Measurements from ENCODE around the gene SCGB1C2. TPM values are rescaled to one million over a fixed set of nuclear protein-coding genes. Genes with fewer than 3 reads are reported as not detected.

SCGB1C2 gene
- total and polyA plus RNA-seq, 2 donors (not counting 3 experiments of a cell fraction or from before 2014, with no cell fraction given) = not detected

- Histone ChIP-seq H3K9me1 (replicated peaks; ENCODE audit: control insufficient read depth, extremely low read depth, insufficient read depth, low read length) (no peaks in the 10 kb centered on the region), H3K4me2 (ENCODE audit: insufficient read depth, low read length) (no peak overlapping the region), H3K4me3 (replicated peaks in 1 of 3; ENCODE audit: insufficient read depth in 1 of 3, low read depth in 1 of 3, low read length in 3 of 3) (no peak overlapping the region), H3K9me3 (replicated peaks; ENCODE audit: control insufficient read depth, insufficient read depth, low read length) (no peaks in the 10 kb centered on the region), H2AFZ (ENCODE audit: low read depth, low read length) (no peak overlapping the region), H4K20me1 (replicated peaks; ENCODE audit: control insufficient read depth, extremely low read depth, insufficient read depth, low read length) (no peaks in the 10 kb centered on the region), H3K27me3 (ENCODE audit: control insufficient read depth in 2 of 2, insufficient read depth in 2 of 2, low read length in 2 of 2) (no peaks in the 10 kb centered on the region), H3K27ac (ENCODE audit: insufficient read depth, low read depth, low read length) (no peak overlapping the region), H3K79me2 (ENCODE audit: control insufficient read depth, insufficient read depth, low read length) (no peaks in the 10 kb centered on the region), H3K4me1 (ENCODE audit: control insufficient read depth, extremely low read depth, insufficient read depth, low read length) (no peaks in the 10 kb centered on the region), H3K36me3 (ENCODE audit: control insufficient read depth in 2 of 2, extremely low read depth in 1 of 2, insufficient read depth in 2 of 2, low read length in 2 of 2) (no peaks in the 10 kb centered on the region), H3K9ac (replicated peaks; ENCODE audit: extremely low read depth, insufficient read depth, low read length) (no peak overlapping the region)
- POLR2A ChIA-PET = no interaction called here
- no TSS peak for BruUV-seq (replicated peaks)
- TF ChIP-seq GATA2 (IDR thresholded peaks at IDR 0.05; ENCODE audit: insufficient read depth, insufficient read length, low read depth, low read length) (no peak), MAX (IDR thresholded peaks at IDR 0.05; ENCODE audit: insufficient read depth, insufficient read length) (no peak), POLR2A (IDR thresholded peaks at IDR 0.05; ENCODE audit: low read depth, low read length) (no peak), MYC (IDR thresholded peaks at IDR 0.05; ENCODE audit: low read depth, low read length) (no peak), CTCF (IDR thresholded peaks at IDR 0.05; ENCODE audit: extremely low read depth in 1 of 2, insufficient read depth in 1 of 2, low read depth in 1 of 2, low read length in 2 of 2) (no peak)
- no peak for DNase-seq (ENCODE audit: low read depth, low spot score)
- CTCF ChIA-PET = interaction anchor here (1.7 to 2.3 kb wide), 2 partner anchors 224 to 539 kb away, joined by 7 to 10 read pairs; no protein-coding TSS in a partner anchor
- intact Hi-C loops (cut with micrococcal nuclease) (no loop called here), dilution Hi-C loops (cut with MboI; ENCODE audit: extremely low pct_ligation_motif_present, low sequenced_read_pairs) (no loop called here)
- no peak for FAIRE-seq
Observed at GRCh38 chr17:161481-161880, 24.1 kb downstream of the SCGB1C2 start.

GRCh38 chr17:162689-163088 is 25.3 kb downstream of the SCGB1C2 start:
- CTCF ChIA-PET = interaction anchor here (1.5 to 2.3 kb wide), 4 partner anchors 146 to 538 kb away, joined by 5 to 10 read pairs (median 8); no protein-coding TSS in a partner anchor
- H3K27me3 ChIP-seq (ENCODE audit: control insufficient read depth in 2 of 2, insufficient read depth in 2 of 2, low read length in 2 of 2) = no peaks in the 10 kb centered on the region
- no peak overlapping the region for H3K27ac ChIP-seq (ENCODE audit: insufficient read depth, low read depth, low read length)
- intact Hi-C loops (cut with micrococcal nuclease) = no loop called here
- no peak overlapping the region for H3K4me3 ChIP-seq (replicated peaks in 1 of 3; ENCODE audit: insufficient read depth in 1 of 3, low read depth in 1 of 3, low read length in 3 of 3)
- no peaks in the 10 kb centered on the region for H3K4me1 ChIP-seq (ENCODE audit: control insufficient read depth, extremely low read depth, insufficient read depth, low read length)
- H3K9ac ChIP-seq (replicated peaks; ENCODE audit: extremely low read depth, insufficient read depth, low read length) = no peak overlapping the region
- H4K20me1 ChIP-seq (replicated peaks; ENCODE audit: control insufficient read depth, extremely low read depth, insufficient read depth, low read length) = no peaks in the 10 kb centered on the region
- FAIRE-seq = no peak
- H3K9me1 ChIP-seq (replicated peaks; ENCODE audit: control insufficient read depth, extremely low read depth, insufficient read depth, low read length) = no peaks in the 10 kb centered on the region
- BruUV-seq (replicated peaks) = no TSS peak
- no peak overlapping the region for H3K4me2 ChIP-seq (ENCODE audit: insufficient read depth, low read length)
- no peaks in the 10 kb centered on the region for H3K79me2 ChIP-seq (ENCODE audit: control insufficient read depth, insufficient read depth, low read length)
- dilution Hi-C loops (cut with MboI; ENCODE audit: extremely low pct_ligation_motif_present, low sequenced_read_pairs) = no loop called here
- no peak overlapping the region for H2AFZ ChIP-seq (ENCODE audit: low read depth, low read length)
- no peak for TF ChIP-seq MAX (IDR thresholded peaks at IDR 0.05; ENCODE audit: insufficient read depth, insufficient read length)
- TF ChIP-seq EZH2 (IDR thresholded peaks at IDR 0.05; ENCODE audit: borderline replicate concordance, low read depth, low read length, severe bottlenecking) = no peak
- no peak for TF ChIP-seq JUN (IDR thresholded peaks at IDR 0.05; ENCODE audit: borderline replicate concordance, insufficient read depth, insufficient read length, low read depth)
- no peak for TF ChIP-seq MYC (IDR thresholded peaks at IDR 0.05; ENCODE audit: low read depth, low read length)
- TF ChIP-seq GATA2 (IDR thresholded peaks at IDR 0.05; ENCODE audit: insufficient read depth, insufficient read length, low read depth, low read length) = no peak
- TF ChIP-seq POLR2AphosphoS5 (IDR thresholded peaks at IDR 0.05; ENCODE audit: insufficient read depth, low read depth, low read length) = no peak
- TF ChIP-seq CTCF (IDR thresholded peaks at IDR 0.05; ENCODE audit: extremely low read depth in 1 of 2, insufficient read depth in 1 of 2, low read depth in 1 of 2, low read length in 2 of 2) = no peak
- no peak for TF ChIP-seq FOS (IDR thresholded peaks at IDR 0.05; ENCODE audit: borderline replicate concordance, insufficient read depth, low read length)
- no peak for TF ChIP-seq POLR2A (IDR thresholded peaks at IDR 0.05; ENCODE audit: low read depth, low read length)
- H3K36me3 ChIP-seq (ENCODE audit: control insufficient read depth in 2 of 2, extremely low read depth in 1 of 2, insufficient read depth in 2 of 2, low read length in 2 of 2) = no peaks in the 10 kb centered on the region
- DNase-seq (ENCODE audit: low read depth, low spot score) = no peak
- POLR2A ChIA-PET = no interaction called here
- no peaks in the 10 kb centered on the region for H3K9me3 ChIP-seq (replicated peaks; ENCODE audit: control insufficient read depth, insufficient read depth, low read length)
